Neutrophil (primary cell): ENCODE data around the gene TNS4.

Source experiments
- H3K27ac ChIP-seq: fragments of 200-600 bp; sonication (generic); 2 replicates; pipeline ENCODE4 v1.5.1; 2016; ENCODE audit warnings: mild to moderate bottlenecking, moderate library complexity
- H3K27me3 ChIP-seq: fragments of 200-600 bp; sonication (generic); 2 replicates; pipeline ENCODE4 v1.6.0; 2016; ENCODE audit warnings: mild to moderate bottlenecking
- H3K36me3 ChIP-seq: fragments of 200-600 bp; sonication (generic); 2 replicates; pipeline ENCODE4 v1.5.1; 2017
- H3K4me1 ChIP-seq, 2 experiments: fragments of 200-600 bp in 1 of 2; sonication (generic) in 1 of 2; 1 replicate in 1 of 2; 2 replicates in 1 of 2; pipeline versions ENCODE4 v1.5.1 to v1.6.1; 2013 to 2016; ENCODE audit warnings: low read depth in 1 of 2, low read length in 1 of 2, mild to moderate bottlenecking in 1 of 2, moderate library complexity in 1 of 2; ENCODE audit not compliant: control insufficient read depth in 1 of 2, insufficient read depth in 1 of 2
- H3K4me3 ChIP-seq, 2 experiments: fragments of 200-600 bp in 1 of 2; sonication (generic) in 1 of 2; 1 replicate in 1 of 2; 2 replicates in 1 of 2; pipeline ENCODE4 v1.5.1; 2013 to 2016; ENCODE audit warnings: low read depth in 1 of 2, low read length in 1 of 2, mild to moderate bottlenecking in 1 of 2, moderate library complexity in 1 of 2
- H3K9me3 ChIP-seq: fragments of 200-600 bp; sonication (generic); 2 replicates; pipeline ENCODE4 v1.5.1; 2016
- TF ChIP-seq, protein P1 (sequence below): fragments of 200-600 bp; sonication (generic); IDR thresholded peaks from 2 replicates; pipeline ENCODE4 v1.5.1; 2016; ENCODE audit warnings: antibody characterized with exemption

Gene TNS4

DNA sequence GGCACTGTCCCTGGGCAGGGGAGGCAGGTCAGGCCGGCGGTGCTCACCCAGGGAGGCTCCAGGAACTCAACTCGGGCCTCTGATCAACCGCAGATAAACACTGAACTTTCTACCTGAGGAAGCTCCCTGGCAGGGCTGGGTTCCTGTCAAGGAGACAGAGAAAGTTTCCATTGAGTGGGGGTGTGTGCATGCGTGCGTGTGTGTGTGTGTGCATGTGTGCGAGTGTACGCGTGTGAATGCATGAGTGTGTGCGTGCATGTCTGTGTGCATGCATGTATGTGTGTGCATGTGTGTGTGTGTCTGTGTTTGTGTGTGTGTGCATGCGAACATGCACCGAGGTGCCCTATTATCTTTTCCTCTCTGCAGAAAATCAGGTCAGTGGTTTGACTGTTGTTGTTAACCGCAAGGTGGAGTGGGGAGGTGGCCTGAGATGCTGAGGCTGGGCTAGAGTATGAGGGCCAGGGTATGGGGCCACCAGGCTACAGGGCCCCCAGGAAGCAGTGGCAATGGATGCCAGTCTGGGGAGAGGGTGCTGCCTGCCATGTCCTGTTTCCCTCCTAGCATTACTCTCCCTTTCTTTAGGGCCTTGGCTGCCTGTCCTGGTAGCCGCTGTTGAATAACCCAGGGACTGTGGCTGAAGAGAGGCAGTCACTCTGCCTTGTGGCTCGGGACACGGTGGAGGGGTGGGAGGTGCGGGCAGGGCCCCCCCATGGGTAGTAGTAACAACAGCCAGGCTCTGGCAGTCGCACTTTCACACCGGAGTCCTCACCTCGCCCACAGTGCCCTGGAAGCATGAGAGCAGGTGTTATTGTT, 39.8 kb upstream of the TNS4 start:
- H3K27me3 ChIP-seq: peaks cover 8% of the 10 kb centered on the region
- H3K9me3 ChIP-seq: no peaks in the 10 kb centered on the region
- TF ChIP-seq, protein P1, sequence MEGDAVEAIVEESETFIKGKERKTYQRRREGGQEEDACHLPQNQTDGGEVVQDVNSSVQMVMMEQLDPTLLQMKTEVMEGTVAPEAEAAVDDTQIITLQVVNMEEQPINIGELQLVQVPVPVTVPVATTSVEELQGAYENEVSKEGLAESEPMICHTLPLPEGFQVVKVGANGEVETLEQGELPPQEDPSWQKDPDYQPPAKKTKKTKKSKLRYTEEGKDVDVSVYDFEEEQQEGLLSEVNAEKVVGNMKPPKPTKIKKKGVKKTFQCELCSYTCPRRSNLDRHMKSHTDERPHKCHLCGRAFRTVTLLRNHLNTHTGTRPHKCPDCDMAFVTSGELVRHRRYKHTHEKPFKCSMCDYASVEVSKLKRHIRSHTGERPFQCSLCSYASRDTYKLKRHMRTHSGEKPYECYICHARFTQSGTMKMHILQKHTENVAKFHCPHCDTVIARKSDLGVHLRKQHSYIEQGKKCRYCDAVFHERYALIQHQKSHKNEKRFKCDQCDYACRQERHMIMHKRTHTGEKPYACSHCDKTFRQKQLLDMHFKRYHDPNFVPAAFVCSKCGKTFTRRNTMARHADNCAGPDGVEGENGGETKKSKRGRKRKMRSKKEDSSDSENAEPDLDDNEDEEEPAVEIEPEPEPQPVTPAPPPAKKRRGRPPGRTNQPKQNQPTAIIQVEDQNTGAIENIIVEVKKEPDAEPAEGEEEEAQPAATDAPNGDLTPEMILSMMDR: no peak
- H3K27ac ChIP-seq: no peak overlapping the region
- no peaks in the 10 kb centered on the region for H3K4me1 ChIP-seq
- H3K36me3 ChIP-seq: no peaks in the 10 kb centered on the region
- H3K4me3 ChIP-seq: no peak overlapping the region

- Histone ChIP-seq H3K4me3 (no peak overlapping the region), H3K9me3 (no peaks in the 10 kb centered on the region), H3K36me3 (no peaks in the 10 kb centered on the region), H3K4me1 (no peaks in the 10 kb centered on the region), H3K27ac (no peak overlapping the region), H3K27me3 (peaks cover 12% of the 10 kb centered on the region)
- TF ChIP-seq, protein P1: no peak
Measured at GRCh38 chr17:40540448-40540847, 39.0 kb upstream of the TNS4 start.

DNA sequence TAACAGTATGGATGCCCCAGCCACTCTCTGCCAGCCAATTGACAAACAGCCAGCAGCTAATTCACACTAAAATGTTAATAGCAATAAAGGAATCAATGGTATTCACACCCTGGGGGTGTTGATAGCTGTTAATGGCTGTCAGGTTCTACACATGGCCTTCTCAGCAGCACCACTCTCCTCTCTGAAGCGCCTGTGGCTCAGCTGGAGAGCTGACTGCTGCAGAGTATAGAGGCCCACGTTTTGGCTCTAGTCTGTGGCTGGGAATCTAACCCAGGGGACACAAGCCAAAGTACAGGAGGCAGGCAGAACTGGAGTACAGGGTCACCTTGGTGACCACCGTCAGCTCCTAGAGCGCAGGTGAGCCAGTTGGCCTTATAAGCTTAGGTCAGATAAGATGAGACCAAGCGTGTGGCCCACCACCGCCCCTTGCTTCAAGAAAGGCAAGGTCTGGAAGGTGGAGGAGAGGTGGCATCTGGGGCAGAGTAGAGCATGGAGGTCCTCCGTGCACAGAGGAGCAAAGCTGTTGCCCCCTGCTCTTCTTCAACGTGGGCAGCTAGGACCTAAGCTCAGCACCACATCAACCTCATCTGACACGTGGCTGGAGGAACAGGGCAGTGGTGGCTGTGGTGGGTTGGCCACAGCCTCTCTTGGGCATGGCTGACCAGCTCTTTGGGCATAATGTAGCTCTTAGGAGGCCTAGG, 38.4 kb upstream of the TNS4 start:
- no peak overlapping the region for H3K4me3 ChIP-seq
- TF ChIP-seq, protein P1: no peak
- no peak overlapping the region for H3K27ac ChIP-seq
- H3K36me3 ChIP-seq: no peaks in the 10 kb centered on the region
- H3K9me3 ChIP-seq: no peaks in the 10 kb centered on the region
- no peaks in the 10 kb centered on the region for H3K4me1 ChIP-seq
- peaks cover 17% of the 10 kb centered on the region for H3K27me3 ChIP-seq

GRCh38 chr17:40538936-40539705, 37.7 kb upstream of the TNS4 start:
- H3K27ac ChIP-seq: no peak overlapping the region

More at GRCh38 chr17:40538936-40539705, 37.7 kb upstream of the TNS4 start:
- TF ChIP-seq, protein P1: no peak
- Histone ChIP-seq H3K4me1 (no peaks in the 10 kb centered on the region), H3K9me3 (no peaks in the 10 kb centered on the region), H3K36me3 (no peaks in the 10 kb centered on the region), H3K4me3 (no peak overlapping the region), H3K27me3 (peaks cover 19% of the 10 kb centered on the region)
